ENCODE results near the gene CXCL11. TPM values are rescaled to one million over a fixed set of nuclear protein-coding genes. Genes with fewer than 3 reads are reported as not detected.
A peak's percentile ranks its signal among the peaks of the same experiment; 100 is the strongest.
"Not testable (repeated sequence)": the region's sequence is repeated elsewhere in the genome, so short reads cannot be mapped to it uniquely, and the experiment has no call there.

CXCL11 gene
- total RNA-seq, 1 donor from 2014 or later: 0.54 TPM

DNA sequence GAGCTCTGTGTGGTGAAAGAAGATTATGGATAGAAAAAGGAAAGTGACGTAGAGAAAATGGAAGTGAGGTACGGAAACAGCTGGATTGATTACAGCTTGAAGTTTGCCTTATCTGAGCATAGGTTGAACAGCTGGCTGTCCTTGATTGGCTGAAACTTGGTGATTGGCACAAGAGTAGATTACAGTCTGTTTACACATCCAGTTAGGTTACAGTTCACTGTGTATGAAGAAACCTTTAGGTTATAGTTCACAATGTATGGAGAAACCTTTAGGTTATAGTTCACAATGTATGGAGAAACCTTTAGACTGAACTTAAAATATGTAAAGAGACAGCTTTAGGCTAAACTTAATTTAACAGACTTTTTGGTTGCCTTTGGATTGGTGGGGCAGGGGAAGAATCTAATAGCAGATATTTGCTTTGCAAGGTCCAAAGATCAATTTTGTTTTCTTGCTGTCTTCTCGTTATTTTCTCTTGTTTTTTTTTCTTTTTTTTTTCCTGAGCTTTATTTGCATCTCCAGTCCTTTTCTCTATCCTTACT, 23.1 kb upstream of the CXCL11 start:
- Mint-ChIP-seq H3K27me3 (no peaks in the 10 kb centered on the region), H3K4me3 (peak overlapping the region; percentile 49), H3K27ac (peak overlapping the region; percentile 61), H3K9me3 (no peaks in the 10 kb centered on the region), H3K36me3 (ENCODE audit: low read depth) (no peaks in the 10 kb centered on the region), H3K4me1 (peaks cover 57% of the 10 kb centered on the region)
- intact Hi-C loops (cut with micrococcal nuclease): loop anchor here (1.0 to 5.0 kb wide), 7 partner anchors 17 to 1017 kb away; partner anchors contain the start of genes NUP54, SCARB2 and SDAD1
- DNase-seq: no peak

GRCh38 chr4:76058302-76058701, 22.4 kb upstream of the CXCL11 start:
- intact Hi-C loops (cut with micrococcal nuclease): loop anchor here (1.0 to 5.0 kb wide), 7 partner anchors 16 to 1018 kb away; partner anchors contain the start of genes NUP54, SCARB2 and SDAD1
- Mint-ChIP-seq H3K4me3 (peak overlapping the region; percentile 49), H3K4me1 (peaks cover 57% of the 10 kb centered on the region), H3K27ac (peak overlapping the region; percentile 61), H3K36me3 (ENCODE audit: low read depth) (no peaks in the 10 kb centered on the region), H3K9me3 (no peaks in the 10 kb centered on the region), H3K27me3 (peaks cover 3% of the 10 kb centered on the region)
- no peak for DNase-seq

DNA sequence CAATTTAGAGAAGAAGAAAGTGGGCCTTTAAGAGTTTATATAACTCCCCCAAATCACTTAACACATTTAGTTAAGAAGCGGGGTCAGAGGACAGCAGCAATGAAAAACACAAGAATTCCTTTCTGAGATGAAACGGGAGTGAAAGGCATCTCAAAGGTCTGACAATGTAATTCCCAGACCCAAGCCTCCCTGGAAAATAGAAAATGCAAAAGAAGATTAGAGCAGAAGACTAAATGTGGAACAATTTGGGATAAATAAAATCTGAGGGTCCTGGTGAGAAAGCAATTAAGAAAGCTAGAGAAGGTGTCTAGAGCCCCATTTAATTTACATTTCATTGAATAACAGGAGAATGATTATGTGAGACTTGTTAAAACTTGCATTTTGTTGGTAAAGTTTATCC, 19.6 kb upstream of the CXCL11 start:
- H3K9me3 Mint-ChIP-seq: no peaks in the 10 kb centered on the region
- no peak for DNase-seq
- H3K4me3 Mint-ChIP-seq: no peak overlapping the region
- H3K27ac Mint-ChIP-seq: peak overlapping the region; percentile 57
- intact Hi-C loops (cut with micrococcal nuclease): loop anchor here (5.0 kb wide), 3 partner anchors 92 to 247 kb away; partner anchors contain the start of genes NUP54 and SCARB2
- no peaks in the 10 kb centered on the region for H3K36me3 Mint-ChIP-seq (ENCODE audit: low read depth)
- H3K27me3 Mint-ChIP-seq: peaks cover 5% of the 10 kb centered on the region
- H3K4me1 Mint-ChIP-seq: peaks cover 44% of the 10 kb centered on the region

DNA sequence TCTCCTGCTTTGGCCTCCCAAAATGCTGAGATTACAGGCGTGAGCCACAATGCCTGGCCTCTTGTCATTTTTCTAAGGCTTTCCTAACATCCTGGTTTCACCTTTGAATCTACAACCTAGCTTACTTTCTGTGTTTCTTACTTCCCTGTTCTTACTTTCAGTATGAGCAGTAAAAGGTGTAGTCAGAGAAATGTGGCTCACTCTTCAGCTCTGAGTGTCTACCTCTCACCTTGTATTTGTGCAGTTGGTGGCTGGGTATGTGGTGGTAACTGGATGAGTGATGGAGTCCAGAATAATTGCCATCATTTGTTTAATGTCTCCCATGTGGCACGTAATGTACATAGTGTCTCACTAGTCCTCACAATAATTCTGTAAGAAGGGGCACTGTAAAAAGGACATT, 19.1 kb upstream of the CXCL11 start:
- peaks cover 40% of the 10 kb centered on the region for H3K4me1 Mint-ChIP-seq
- peak; percentile 65 for DNase-seq
- intact Hi-C loops (cut with micrococcal nuclease): loop anchor here (5.0 kb wide), 3 partner anchors 92 to 247 kb away; partner anchors contain the start of genes NUP54 and SCARB2
- no peak overlapping the region for H3K4me3 Mint-ChIP-seq
- H3K27ac Mint-ChIP-seq: peak overlapping the region; percentile 57
- H3K36me3 Mint-ChIP-seq (ENCODE audit: low read depth): no peaks in the 10 kb centered on the region
- peaks cover 5% of the 10 kb centered on the region for H3K27me3 Mint-ChIP-seq
- no peaks in the 10 kb centered on the region for H3K9me3 Mint-ChIP-seq

DNA sequence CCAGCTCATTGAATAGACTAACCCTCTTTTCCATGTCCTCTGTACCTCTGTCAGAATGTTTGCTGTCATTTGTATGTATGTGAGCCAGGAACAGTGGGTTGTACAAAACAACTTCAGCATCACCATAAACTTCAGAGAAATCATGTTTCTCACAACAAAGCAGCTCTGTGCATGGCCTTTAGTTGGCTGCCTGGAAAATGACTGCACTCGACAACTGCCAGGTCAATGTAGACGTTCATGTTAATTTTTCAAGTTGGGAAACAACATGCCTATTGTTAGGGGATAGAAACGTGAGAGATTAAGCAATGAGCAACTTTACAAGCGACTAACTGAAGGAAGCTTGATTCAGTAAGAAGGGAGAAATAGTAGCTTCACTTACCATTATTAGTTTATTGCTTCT, 17.9 kb upstream of the CXCL11 start:
- Mint-ChIP-seq H3K27ac (no peak overlapping the region), H3K4me1 (peaks cover 29% of the 10 kb centered on the region), H3K9me3 (no peaks in the 10 kb centered on the region), H3K4me3 (no peak overlapping the region), H3K36me3 (ENCODE audit: low read depth) (no peaks in the 10 kb centered on the region), H3K27me3 (peaks cover 5% of the 10 kb centered on the region)
- intact Hi-C loops (cut with micrococcal nuclease): no loop called here
- peak; percentile 37 for DNase-seq

DNA sequence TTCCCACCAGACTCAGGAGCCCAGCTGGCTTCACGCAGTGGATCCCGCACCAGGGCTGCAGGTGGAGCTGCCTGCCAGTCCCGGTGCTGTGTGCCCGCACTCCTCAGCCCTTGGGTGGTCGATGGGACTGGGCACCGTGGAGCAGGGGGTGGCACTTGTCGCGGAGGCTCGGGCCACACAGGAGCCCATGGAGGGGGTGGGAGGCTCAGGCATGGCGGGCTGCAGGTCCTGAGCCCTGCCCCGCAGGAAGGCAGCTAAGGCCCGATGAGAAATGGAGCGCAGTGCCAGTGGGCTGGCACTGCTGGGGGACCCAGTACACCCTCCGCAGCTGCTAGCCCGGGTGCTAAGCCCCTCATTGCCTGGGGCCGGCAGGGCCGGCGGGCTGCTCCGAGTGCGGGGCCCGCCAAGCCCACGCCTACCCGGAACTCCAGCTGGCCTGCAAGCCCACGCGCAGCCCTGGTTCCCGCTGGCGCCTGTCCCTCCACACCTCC, 14.7 kb upstream of the CXCL11 start:
- H3K9me3 Mint-ChIP-seq; DNase-seq; H3K27me3 Mint-ChIP-seq; H3K36me3 Mint-ChIP-seq (ENCODE audit: low read depth); H3K4me1 Mint-ChIP-seq; intact Hi-C loops (cut with micrococcal nuclease); H3K4me3 Mint-ChIP-seq; H3K27ac Mint-ChIP-seq: not testable (repeated sequence)

GRCh38 chr4:76049860-76050416, 14.1 kb upstream of the CXCL11 start:
- H3K27ac Mint-ChIP-seq; intact Hi-C loops (cut with micrococcal nuclease): not testable (repeated sequence)

DNA sequence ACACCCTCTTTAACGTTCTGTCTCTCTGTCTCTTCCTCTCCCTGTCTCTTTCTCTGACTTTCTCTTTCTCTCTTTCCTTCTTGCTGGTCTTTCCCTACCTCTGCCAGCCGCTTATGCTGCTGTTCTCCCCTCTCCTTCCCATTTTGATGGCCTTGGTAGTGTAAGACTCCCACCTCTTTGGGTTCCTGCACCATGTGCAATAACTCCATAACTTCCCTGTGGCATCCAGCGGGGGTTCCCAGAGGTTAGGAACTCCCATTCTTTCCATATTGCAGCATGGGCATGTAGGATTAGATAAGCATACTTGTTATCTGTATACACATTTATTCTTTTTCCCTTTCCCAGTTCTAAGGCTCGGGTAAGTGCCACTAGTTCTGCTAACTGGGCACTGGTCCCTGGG, 8.8 kb upstream of the CXCL11 start:
- H3K27ac Mint-ChIP-seq; H3K36me3 Mint-ChIP-seq (ENCODE audit: low read depth); intact Hi-C loops (cut with micrococcal nuclease); H3K27me3 Mint-ChIP-seq; H3K9me3 Mint-ChIP-seq; H3K4me1 Mint-ChIP-seq; H3K4me3 Mint-ChIP-seq; DNase-seq: not testable (repeated sequence)

More at GRCh38 chr4:76049860-76050416, 14.1 kb upstream of the CXCL11 start:
- H3K4me1 Mint-ChIP-seq; H3K4me3 Mint-ChIP-seq; H3K36me3 Mint-ChIP-seq (ENCODE audit: low read depth); H3K9me3 Mint-ChIP-seq; H3K27me3 Mint-ChIP-seq: not testable (repeated sequence)
- DNase-seq: peak; percentile 20

GRCh38 chr4:76043306-76043705, 7.4 kb upstream of the CXCL11 start:
- intact Hi-C loops (cut with micrococcal nuclease): not testable (repeated sequence)

GRCh38 chr4:76042241-76042998, 6.5 kb upstream of the CXCL11 start:
- not testable (repeated sequence) for H3K27ac Mint-ChIP-seq; H3K36me3 Mint-ChIP-seq (ENCODE audit: low read depth); H3K4me1 Mint-ChIP-seq; H3K9me3 Mint-ChIP-seq; H3K4me3 Mint-ChIP-seq; H3K27me3 Mint-ChIP-seq
- peak; percentile 48 for DNase-seq
- intact Hi-C loops (cut with micrococcal nuclease): loop anchor here (1.0 kb wide), 1 partner anchor 16 kb away; no protein-coding TSS in a partner anchor

More at GRCh38 chr4:76043306-76043705, 7.4 kb upstream of the CXCL11 start:
- not testable (repeated sequence) for H3K4me1 Mint-ChIP-seq; H3K4me3 Mint-ChIP-seq; H3K36me3 Mint-ChIP-seq (ENCODE audit: low read depth); H3K27ac Mint-ChIP-seq; H3K27me3 Mint-ChIP-seq; H3K9me3 Mint-ChIP-seq
- DNase-seq: peak; percentile 47

GRCh38 chr4:76036855-76037254, 985 bp upstream of the CXCL11 start:
- no peak for DNase-seq
- no peak overlapping the region for H3K27ac Mint-ChIP-seq
- H3K4me1 Mint-ChIP-seq: peaks cover 13% of the 10 kb centered on the region
- intact Hi-C loops (cut with micrococcal nuclease): no loop called here
- H3K9me3 Mint-ChIP-seq: no peaks in the 10 kb centered on the region
- H3K36me3 Mint-ChIP-seq (ENCODE audit: low read depth): no peaks in the 10 kb centered on the region
- H3K4me3 Mint-ChIP-seq: no peak overlapping the region
- peaks cover 3% of the 10 kb centered on the region for H3K27me3 Mint-ChIP-seq

DNA sequence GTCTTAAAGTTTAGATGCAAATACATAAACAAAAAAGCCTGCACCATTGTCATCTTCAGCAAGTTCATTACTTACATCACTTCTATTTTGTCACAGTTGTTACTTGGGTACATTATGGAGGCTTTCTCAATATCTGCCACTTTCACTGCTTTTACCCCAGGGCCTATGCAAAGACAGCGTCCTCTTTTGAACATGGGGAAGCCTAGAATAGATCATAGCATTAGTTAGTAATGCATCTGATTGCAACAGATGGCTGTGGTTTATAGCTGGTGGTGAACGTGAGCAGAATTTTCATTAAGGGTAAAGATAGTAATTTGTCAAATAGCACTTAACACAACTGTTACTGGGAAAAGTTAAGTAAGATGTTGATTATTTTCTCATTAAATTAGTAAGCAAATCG, 729 bp downstream of the CXCL11 start:
- no peaks in the 10 kb centered on the region for H3K9me3 Mint-ChIP-seq
- peaks cover 11% of the 10 kb centered on the region for H3K4me1 Mint-ChIP-seq
- H3K27ac Mint-ChIP-seq: no peak overlapping the region
- no peak overlapping the region for H3K4me3 Mint-ChIP-seq
- DNase-seq: no peak
- intact Hi-C loops (cut with micrococcal nuclease): no loop called here
- H3K36me3 Mint-ChIP-seq (ENCODE audit: low read depth): no peaks in the 10 kb centered on the region
- peaks cover 6% of the 10 kb centered on the region for H3K27me3 Mint-ChIP-seq

DNA sequence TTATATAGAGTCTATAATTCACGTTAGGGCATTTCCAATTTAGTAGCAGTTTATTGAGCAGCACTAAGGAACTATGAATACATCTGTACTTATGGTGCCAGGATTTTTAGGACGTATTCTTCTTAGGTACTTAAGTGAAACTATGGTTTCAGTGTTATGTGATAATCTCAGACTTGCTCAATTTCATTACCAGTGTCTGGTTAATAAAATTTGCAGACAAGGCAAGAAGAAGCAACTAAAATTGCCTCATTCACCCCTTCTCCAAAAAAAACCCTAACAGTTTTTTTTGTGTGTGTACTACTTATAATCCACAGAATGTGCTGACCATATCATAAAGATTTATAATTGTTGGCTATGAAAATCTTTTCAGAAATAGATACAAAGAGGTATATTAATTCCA, 6.6 kb downstream of the CXCL11 start:
- DNase-seq: no peak
- H3K27me3 Mint-ChIP-seq: peaks cover 10% of the 10 kb centered on the region
- no peak overlapping the region for H3K4me3 Mint-ChIP-seq
- no peak overlapping the region for H3K27ac Mint-ChIP-seq
- peaks cover 22% of the 10 kb centered on the region for H3K4me1 Mint-ChIP-seq
- H3K36me3 Mint-ChIP-seq (ENCODE audit: low read depth): no peaks in the 10 kb centered on the region
- peaks cover 14% of the 10 kb centered on the region for H3K9me3 Mint-ChIP-seq
- intact Hi-C loops (cut with micrococcal nuclease): loop anchor here (10.0 kb wide), 1 partner anchor 276 kb away; the partner anchor contains the start of gene STBD1

GRCh38 chr4:76028350-76028765, 7.5 kb downstream of the CXCL11 start:
- intact Hi-C loops (cut with micrococcal nuclease): loop anchor here (10.0 kb wide), 1 partner anchor 276 kb away; the partner anchor contains the start of gene STBD1
- H3K9me3 Mint-ChIP-seq: peaks cover 20% of the 10 kb centered on the region
- H3K4me3 Mint-ChIP-seq: peak overlapping the region; percentile 70
- peaks cover 7% of the 10 kb centered on the region for H3K27me3 Mint-ChIP-seq
- peak overlapping the region; percentile 57 for H3K27ac Mint-ChIP-seq
- H3K4me1 Mint-ChIP-seq: peaks cover 28% of the 10 kb centered on the region
- H3K36me3 Mint-ChIP-seq (ENCODE audit: low read depth): no peaks in the 10 kb centered on the region
- DNase-seq: no peak

Data from activated CD4-positive, alpha-beta T cell treated with anti-CD3 and anti-CD28 coated beads, Interleukin-2, amount 10 ng/mL, durations not matched to agents 24 days and 14 days (primary cell).